Cardiac muscle cell (in vitro differentiated cells and primary cell): ENCODE measurements around the gene WDR76. TPM values are rescaled to one million over a fixed set of nuclear protein-coding genes. Genes with fewer than 3 reads are reported as not detected.

ENCODE experiments used
- DNase-seq, 2 donors: peaks; one replicate each; pipeline versions ENCODE4 v3.0.0 to v3.0.0-alpha.2; 2010 to 2017; ENCODE audit warnings: low read depth in 1 of 2, low spot score in 1 of 2
- H3K27ac ChIP-seq: fragments of 200-600 bp; sonication (generic); 2 replicates; pipeline ENCODE4 v1.5.1; 2016
- H3K27me3 ChIP-seq: fragments of 200-600 bp; sonication (generic); 2 replicates; pipeline ENCODE4 v1.6.0; 2016; ENCODE audit warnings: control low read depth
- H3K36me3 ChIP-seq: fragments of 200-600 bp; sonication (generic); 2 replicates; pipeline ENCODE4 v1.5.1; 2016; ENCODE audit warnings: control low read depth
- H3K4me1 ChIP-seq: fragments of 200-600 bp; sonication (generic); 2 replicates; pipeline ENCODE4 v1.8.1; 2017; ENCODE audit warnings: low read depth, mild to moderate bottlenecking, mixed run types
- H3K4me3 ChIP-seq: fragments of 200-600 bp; sonication (generic); 2 replicates; pipeline ENCODE4 v1.5.1; 2016; ENCODE audit warnings: mild to moderate bottlenecking
- H3K9me3 ChIP-seq: fragments of 200-600 bp; sonication (generic); 2 replicates; pipeline ENCODE4 v1.5.1; 2017; ENCODE audit warnings: low read depth, mild to moderate bottlenecking, control low read depth
- polyA plus RNA-seq: library from polyadenylated mRNA; unstranded; fragments of >200 nt; fragmentation: Nextera tagmentation; extraction: Ambion mirVana; gene quantifications from 2 replicates; pipeline ENCODE4 v1.2.1, GENCODE V29; 2016
- total RNA-seq: library from RNA; depleted of rRNA; stranded (reverse); fragments of >200 nt; gene quantifications from 2 replicates; pipeline ENCODE4 v1.2.3, GENCODE V29; 2016
- TF ChIP-seq, protein P1 (sequence below): IDR thresholded peaks from 2 replicates; pipeline ENCODE4 v1.5.1; 2012; ENCODE audit warnings: low read depth, mild to moderate bottlenecking, low read length

WDR76 gene
- total and polyA plus RNA-seq, 2 experiments from 2014 or later = 4.0 to 8.2 TPM

DNA sequence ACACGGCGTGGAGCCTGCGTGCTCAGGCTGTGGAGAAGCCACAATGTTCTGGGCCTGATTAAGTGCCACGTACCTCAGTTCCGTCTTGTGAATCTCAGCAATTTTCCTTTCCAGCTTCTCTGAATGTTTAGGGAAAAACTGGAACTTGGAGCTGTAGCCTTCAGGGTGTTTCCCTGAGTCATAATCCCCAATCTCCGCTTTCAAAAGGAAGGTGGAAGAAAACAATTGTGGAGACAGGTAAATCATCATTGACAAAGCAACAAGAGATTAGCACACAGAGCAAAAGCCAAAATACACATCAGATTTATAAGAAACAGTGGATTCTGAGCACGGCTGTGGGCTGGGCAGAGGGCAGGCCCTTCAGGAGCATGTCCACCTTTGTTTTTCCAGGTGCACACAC lies 79.0 kb downstream of the WDR76 start:
- Histone ChIP-seq H3K36me3 (no peaks in the 10 kb centered on the region), H3K4me3 (no peak overlapping the region), H3K9me3 (no peaks in the 10 kb centered on the region), H3K27ac (no peak overlapping the region), H3K27me3 (no peaks in the 10 kb centered on the region), H3K4me1 (peaks cover 14% of the 10 kb centered on the region)
- TF ChIP-seq, protein P1, sequence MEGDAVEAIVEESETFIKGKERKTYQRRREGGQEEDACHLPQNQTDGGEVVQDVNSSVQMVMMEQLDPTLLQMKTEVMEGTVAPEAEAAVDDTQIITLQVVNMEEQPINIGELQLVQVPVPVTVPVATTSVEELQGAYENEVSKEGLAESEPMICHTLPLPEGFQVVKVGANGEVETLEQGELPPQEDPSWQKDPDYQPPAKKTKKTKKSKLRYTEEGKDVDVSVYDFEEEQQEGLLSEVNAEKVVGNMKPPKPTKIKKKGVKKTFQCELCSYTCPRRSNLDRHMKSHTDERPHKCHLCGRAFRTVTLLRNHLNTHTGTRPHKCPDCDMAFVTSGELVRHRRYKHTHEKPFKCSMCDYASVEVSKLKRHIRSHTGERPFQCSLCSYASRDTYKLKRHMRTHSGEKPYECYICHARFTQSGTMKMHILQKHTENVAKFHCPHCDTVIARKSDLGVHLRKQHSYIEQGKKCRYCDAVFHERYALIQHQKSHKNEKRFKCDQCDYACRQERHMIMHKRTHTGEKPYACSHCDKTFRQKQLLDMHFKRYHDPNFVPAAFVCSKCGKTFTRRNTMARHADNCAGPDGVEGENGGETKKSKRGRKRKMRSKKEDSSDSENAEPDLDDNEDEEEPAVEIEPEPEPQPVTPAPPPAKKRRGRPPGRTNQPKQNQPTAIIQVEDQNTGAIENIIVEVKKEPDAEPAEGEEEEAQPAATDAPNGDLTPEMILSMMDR = no peak
- no peak for DNase-seq

GRCh38 chr15:43908516-43909050 lies 81.8 kb downstream of the WDR76 start:
- H3K27ac ChIP-seq = peak overlapping the region; percentile 6
- no peak overlapping the region for H3K4me3 ChIP-seq
- H3K4me1 ChIP-seq = peaks cover 1% of the 10 kb centered on the region
- DNase-seq = no peak
- TF ChIP-seq, protein P1 = no peak
- H3K9me3 ChIP-seq = no peaks in the 10 kb centered on the region
- H3K27me3 ChIP-seq = no peaks in the 10 kb centered on the region
- no peaks in the 10 kb centered on the region for H3K36me3 ChIP-seq

GRCh38 chr15:43911235-43911781 lies 84.5 kb downstream of the WDR76 start:
- H3K9me3 ChIP-seq = no peaks in the 10 kb centered on the region
- DNase-seq = peak in 1 of 2 donors; percentile 93
- TF ChIP-seq, protein P1 = no peak

DNA sequence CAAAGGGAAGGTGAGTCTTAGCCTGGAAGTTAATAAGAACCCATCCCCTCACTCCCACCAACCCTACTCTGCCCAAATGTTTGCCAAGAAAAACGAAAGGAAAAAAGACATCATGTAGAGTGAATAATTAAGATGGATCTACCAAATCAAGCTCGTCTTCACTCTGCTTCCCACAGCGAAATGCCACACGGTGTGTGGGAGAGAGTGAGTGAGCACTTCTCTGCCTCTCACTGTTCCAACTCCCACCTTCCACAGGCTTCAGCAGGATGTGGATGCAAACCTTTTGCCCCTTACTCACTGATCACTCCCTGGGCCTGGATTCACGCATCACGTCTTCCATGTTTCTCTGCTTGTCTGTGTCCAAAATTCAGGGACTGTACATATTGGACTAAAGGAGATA lies 85.4 kb downstream of the WDR76 start:
- Histone ChIP-seq H3K36me3 (no peaks in the 10 kb centered on the region), H3K27ac (no peak overlapping the region), H3K9me3 (no peaks in the 10 kb centered on the region), H3K4me1 (peaks cover 3% of the 10 kb centered on the region), H3K27me3 (no peaks in the 10 kb centered on the region), H3K4me3 (no peak overlapping the region)
- no peak for DNase-seq
- TF ChIP-seq, protein P1 = no peak

More at GRCh38 chr15:43911235-43911781, 84.5 kb downstream of the WDR76 start:
- Histone ChIP-seq H3K27ac (no peak overlapping the region), H3K4me3 (no peak overlapping the region), H3K27me3 (no peaks in the 10 kb centered on the region), H3K36me3 (no peaks in the 10 kb centered on the region), H3K4me1 (peaks cover 3% of the 10 kb centered on the region)

- no peaks in the 10 kb centered on the region for H3K27me3 ChIP-seq
- peak in 1 of 2 donors; percentile 97 for DNase-seq
- H3K9me3 ChIP-seq = no peaks in the 10 kb centered on the region
- H3K36me3 ChIP-seq = no peaks in the 10 kb centered on the region
- H3K4me3 ChIP-seq = no peak overlapping the region
- H3K4me1 ChIP-seq = peaks cover 3% of the 10 kb centered on the region
- TF ChIP-seq, protein P1 = no peak
- no peak overlapping the region for H3K27ac ChIP-seq
These were observed 86.4 kb downstream of the WDR76 start for GRCh38 chr15:43913026-43913780.
